BJ (cell line): ENCODE results near the gene MGAT5. TPM values are rescaled to one million over a fixed set of nuclear protein-coding genes. Genes with fewer than 3 reads are reported as not detected.

Experiments used
- CTCF ChIA-PET: fragments of 350-600 bp; formaldehyde crosslinking; extraction: SDS; loops from one replicate; lab custom pipeline; 2021; ENCODE audit warnings: antibody characterized with exemption, inconsistent platforms; lab: Yijun Ruan, JAX
- POLR2A ChIA-PET: fragments of 300-600 bp; sonication (Branson Sonifier 250); formaldehyde crosslinking; extraction: SDS; loops from one replicate; lab custom pipeline; 2021; ENCODE audit warnings: antibody characterized with exemption; lab: Charles Lee
- DNase-seq: peaks from one replicate; pipeline ENCODE4 v3.0.0-alpha.2; 2011; ENCODE audit warnings: low read depth
- H3K27me3 ChIP-seq: 2 replicates; pipeline ENCODE4 v1.6.0; 2011; ENCODE audit warnings: low read length; ENCODE audit not compliant: control insufficient read depth, insufficient read depth
- H3K36me3 ChIP-seq: 2 replicates; pipeline ENCODE4 v1.5.1; 2011; ENCODE audit warnings: low read length; ENCODE audit not compliant: control insufficient read depth, insufficient read depth
- H3K4me3 ChIP-seq: 2 replicates; pipeline ENCODE4 v1.5.1; 2011; ENCODE audit warnings: low read depth, mild to moderate bottlenecking, control low read depth, low read length
- polyA plus RNA-seq: library from polyadenylated mRNA; depleted of rRNA; stranded (reverse); fragments of >200 nt; gene quantifications from 2 replicates; pipeline ENCODE4 v1.2.3, GENCODE V29; 2011
- small RNA-seq: library from RNA; depleted of rRNA; stranded (forward); fragments of <200 nt; gene quantifications from one replicate; pipeline ENCODE3, GENCODE V24; 2012; ENCODE audit warnings: low replicate concordance, low read depth; ENCODE audit not compliant: insufficient read length
- TF ChIP-seq, protein P1 (sequence below): IDR thresholded peaks from 2 replicates; pipeline ENCODE4 v1.5.1; 2011; ENCODE audit warnings: low read depth, mild to moderate bottlenecking, control low read depth, inconsistent platforms, low read length, moderate library complexity; ENCODE audit not compliant: insufficient read depth

The MGAT5 gene
- polyA plus RNA-seq, 1 experiment, result 25.0 TPM

DNA sequence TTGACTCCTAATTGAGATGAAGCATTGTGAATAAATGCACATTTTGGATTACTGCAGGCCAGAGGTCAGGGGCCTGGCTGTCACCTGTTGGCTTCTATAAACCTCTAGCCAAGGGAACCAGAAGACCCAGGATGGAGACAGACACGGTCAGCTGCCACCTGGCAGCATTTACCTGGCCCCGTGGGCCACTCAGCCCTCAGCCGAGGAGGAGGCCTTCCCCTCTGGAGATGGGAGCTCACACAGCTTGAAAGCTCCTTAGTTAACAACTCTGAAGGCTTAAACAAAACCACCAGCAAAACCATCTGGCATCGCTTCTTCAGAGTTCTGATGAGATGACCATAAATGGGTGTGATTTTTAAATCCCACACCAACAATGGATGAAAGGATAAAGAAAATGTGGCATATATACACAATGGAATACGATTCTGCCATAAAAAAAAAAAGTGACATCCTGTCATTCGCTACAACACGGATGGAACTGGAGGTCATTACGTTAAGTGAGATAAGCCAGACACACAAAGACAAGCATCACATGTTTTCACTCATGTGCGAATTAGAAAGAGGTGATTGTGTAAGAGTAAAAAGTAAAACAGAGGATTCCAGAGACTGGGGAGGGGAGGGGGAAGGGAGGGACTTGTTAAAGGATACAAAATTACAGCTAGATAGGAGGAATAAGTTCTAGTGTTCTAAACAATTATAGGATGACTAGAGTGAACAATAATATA is 246.5 kb downstream of the MGAT5 start:
- ChIA-PET POLR2A (no interaction called here), CTCF (no interaction called here)
- H3K36me3 ChIP-seq, result no peaks in the 10 kb centered on the region
- no peak for DNase-seq
- TF ChIP-seq, protein P1, sequence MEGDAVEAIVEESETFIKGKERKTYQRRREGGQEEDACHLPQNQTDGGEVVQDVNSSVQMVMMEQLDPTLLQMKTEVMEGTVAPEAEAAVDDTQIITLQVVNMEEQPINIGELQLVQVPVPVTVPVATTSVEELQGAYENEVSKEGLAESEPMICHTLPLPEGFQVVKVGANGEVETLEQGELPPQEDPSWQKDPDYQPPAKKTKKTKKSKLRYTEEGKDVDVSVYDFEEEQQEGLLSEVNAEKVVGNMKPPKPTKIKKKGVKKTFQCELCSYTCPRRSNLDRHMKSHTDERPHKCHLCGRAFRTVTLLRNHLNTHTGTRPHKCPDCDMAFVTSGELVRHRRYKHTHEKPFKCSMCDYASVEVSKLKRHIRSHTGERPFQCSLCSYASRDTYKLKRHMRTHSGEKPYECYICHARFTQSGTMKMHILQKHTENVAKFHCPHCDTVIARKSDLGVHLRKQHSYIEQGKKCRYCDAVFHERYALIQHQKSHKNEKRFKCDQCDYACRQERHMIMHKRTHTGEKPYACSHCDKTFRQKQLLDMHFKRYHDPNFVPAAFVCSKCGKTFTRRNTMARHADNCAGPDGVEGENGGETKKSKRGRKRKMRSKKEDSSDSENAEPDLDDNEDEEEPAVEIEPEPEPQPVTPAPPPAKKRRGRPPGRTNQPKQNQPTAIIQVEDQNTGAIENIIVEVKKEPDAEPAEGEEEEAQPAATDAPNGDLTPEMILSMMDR, result no peak
- H3K27me3 ChIP-seq, result no peaks in the 10 kb centered on the region; the same call in 1 of the 2 replicates
- no peak overlapping the region for H3K4me3 ChIP-seq

DNA sequence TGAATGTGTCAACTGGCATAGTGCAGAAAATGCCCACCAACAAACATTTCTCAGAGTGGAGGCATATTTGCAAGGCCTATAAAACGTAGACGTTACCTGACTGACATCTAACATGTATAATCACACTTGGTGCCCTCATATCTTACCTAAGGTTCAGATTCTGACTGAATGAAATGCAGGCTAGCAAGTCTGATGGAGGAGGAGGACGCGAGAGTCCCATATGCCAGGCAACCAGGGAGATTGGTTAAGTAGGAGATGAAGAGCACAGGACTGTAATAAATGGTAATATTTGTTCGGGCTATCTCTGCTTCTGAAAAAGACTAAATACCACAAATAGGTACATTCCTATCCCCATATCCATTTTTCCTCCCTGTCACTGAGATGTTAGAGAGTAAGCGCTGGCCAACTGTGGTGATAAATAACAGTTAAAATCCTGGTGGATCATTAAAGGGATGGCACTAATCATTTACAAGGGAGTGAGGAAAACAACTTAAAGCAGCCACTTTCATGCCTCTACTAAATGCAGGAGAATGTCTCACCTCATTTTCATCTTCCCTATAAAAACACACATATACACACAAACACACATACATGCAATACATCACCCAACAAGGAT is 247.7 kb downstream of the MGAT5 start:
- CTCF ChIA-PET, result no interaction called here
- Histone ChIP-seq H3K27me3 (no peaks in the 10 kb centered on the region; the same call in 1 of the 2 replicates), H3K36me3 (no peaks in the 10 kb centered on the region), H3K4me3 (no peak overlapping the region)
- POLR2A ChIA-PET, result no interaction called here
- TF ChIP-seq, protein P1, result no peak
- DNase-seq, result no peak

DNA sequence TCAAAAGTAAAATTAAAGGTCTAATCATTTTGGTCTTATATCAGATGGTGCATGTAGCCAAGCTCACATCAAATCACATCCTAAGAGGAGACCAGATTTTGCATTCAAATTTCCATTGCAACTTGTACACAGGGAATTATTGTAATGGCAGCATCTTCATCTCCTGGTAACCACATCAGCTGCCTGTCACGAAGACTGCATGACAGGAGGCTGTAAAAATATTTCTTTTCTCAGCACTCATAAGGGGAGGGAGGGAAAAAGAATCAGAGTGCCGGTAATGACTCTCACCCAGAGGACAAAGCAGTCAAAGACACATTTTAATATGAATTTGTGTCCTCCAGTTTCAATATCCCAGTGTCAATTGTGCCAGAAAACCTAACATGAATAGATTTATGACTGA is 248.2 kb downstream of the MGAT5 start:
- CTCF ChIA-PET, result no interaction called here
- H3K4me3 ChIP-seq, result no peak overlapping the region
- no peaks in the 10 kb centered on the region for H3K36me3 ChIP-seq
- POLR2A ChIA-PET, result no interaction called here
- DNase-seq, result no peak
- no peaks in the 10 kb centered on the region; the same call in 1 of the 2 replicates for H3K27me3 ChIP-seq
- TF ChIP-seq, protein P1, result no peak

Small RNAs within 50 kb of the gene (small RNA-seq; reads per million reads assigned to genes)
- gene RNA5SP104, result not detected
